ENCODE results near the gene KLF15.

- TF ChIP-seq EHMT2 (IDR thresholded peaks at IDR 0.05; ENCODE audit: low read depth), result no peak
- TF ChIP-seq CTCF (IDR thresholded peaks at IDR 0.05), result no peak
- no peak for TF ChIP-seq USF2 (IDR thresholded peaks at IDR 0.05)
- TF ChIP-seq POLR2A (IDR thresholded peaks at IDR 0.05; ENCODE audit: low read length), result no peak
These were observed 42.1 kb upstream of the KLF15 start for GRCh38 chr3:126399351-126399735.
